Natural killer cell (primary cell): ENCODE data around the gene WASHC3. TPM values are rescaled to one million over a fixed set of nuclear protein-coding genes. Genes with fewer than 3 reads are reported as not detected.
A peak's percentile ranks its signal among the peaks of the same experiment; 100 is the strongest.

Experiments
- ATAC-seq, 3 donors: fragments of 150-1000 bp in 2 of 3; fragments of 200-7000 bp in 1 of 3; cut with Tn5 transposase; 1 replicate in 1 of 3; 2 replicates in 2 of 3; pipeline ENCODE4 v1.10.0; 2021; ENCODE audit warnings: mild to moderate bottlenecking in 2 of 3, moderate library complexity in 2 of 3
- DNase-seq, 2 donors: peaks; one replicate each; pipeline versions ENCODE4 v3.0.0 to v3.0.0-alpha.2; 2013 to 2021; ENCODE audit warnings: mixed read lengths in 1 of 2
- H3K27ac ChIP-seq: one replicate; pipeline ENCODE4 v1.5.1; 2013; ENCODE audit warnings: mild to moderate bottlenecking, low read length
- H3K27me3 ChIP-seq: one replicate; pipeline ENCODE4 v1.6.1; 2013; ENCODE audit warnings: low read length; ENCODE audit not compliant: control insufficient read depth, insufficient read depth
- H3K36me3 ChIP-seq: one replicate; pipeline ENCODE4 v1.6.1; 2013; ENCODE audit warnings: low read length; ENCODE audit not compliant: control insufficient read depth, insufficient read depth
- H3K4me1 ChIP-seq: one replicate; pipeline ENCODE4 v1.6.1; 2013; ENCODE audit warnings: low read length; ENCODE audit not compliant: control insufficient read depth, insufficient read depth
- H3K4me3 ChIP-seq: one replicate; pipeline ENCODE4 v1.5.1; 2013; ENCODE audit warnings: low read length
- H3K9me3 ChIP-seq: one replicate; pipeline ENCODE4 v1.6.1; 2013; ENCODE audit warnings: low read length; ENCODE audit not compliant: control insufficient read depth, insufficient read depth
- H3K27ac Mint-ChIP-seq, 2 donors: one replicate each; pipeline ENCODE4 v1.8.0; 2022; ENCODE audit warnings: mild to moderate bottlenecking in 2 of 2, mixed read lengths in 2 of 2, moderate library complexity in 1 of 2
- H3K27me3 Mint-ChIP-seq, 2 donors: one replicate each; pipeline ENCODE4 v1.8.0; 2022; ENCODE audit warnings: low read depth in 2 of 2, mixed read lengths in 2 of 2
- H3K36me3 Mint-ChIP-seq: one replicate; pipeline ENCODE4 v1.8.0; 2022; ENCODE audit warnings: mixed read lengths
- H3K4me1 Mint-ChIP-seq, 2 donors: one replicate each; pipeline ENCODE4 v1.8.0; 2022; ENCODE audit warnings: mixed read lengths in 2 of 2
- H3K4me3 Mint-ChIP-seq: one replicate; pipeline ENCODE4 v1.8.0; 2022; ENCODE audit warnings: mild to moderate bottlenecking, moderate library complexity, mixed read lengths
- H3K9me3 Mint-ChIP-seq, 2 donors: one replicate each; pipeline ENCODE4 v1.8.0; 2022; ENCODE audit warnings: mixed read lengths in 2 of 2
- WGBS: methylation state at CpG from one replicate; pipeline ENCODE4 v1.1.7; 2013; ENCODE audit warnings: missing lambda C conversion rate; ENCODE audit not compliant: insufficient coverage; 5-methylcytosine and 5-hydroxymethylcytosine counted together
- intact Hi-C: fragments of 100-400 bp; cut with micrococcal nuclease; formaldehyde crosslinking; loops from one replicate; pipeline ENCODE4 v1.14.2; 2022
- total RNA-seq, 4 donors: library from RNA; stranded (reverse); fragments of 120-200 nt in 1 of 4; gene quantifications; one replicate each; pipeline versions ENCODE4 v1.2.3 to v1.2.4, GENCODE V29; 2013 to 2022
- TF ChIP-seq, protein P1 (sequence below): fragments of 200-600 bp; IDR thresholded peaks from one replicate; pipeline ENCODE4 v1.8.0; 2022; ENCODE audit warnings: antibody characterized with exemption

WASHC3 gene
- total RNA-seq, 3 donors from 2014 or later (not counting 1 experiment from before 2014, with no cell fraction given), result 34.6 to 43.2 (median 41.4) TPM

- no peak overlapping the region for H3K4me3 Mint-ChIP-seq
- intact Hi-C loops, result no loop called here
- DNase-seq, result no peak
- peaks cover 5 to 18% of the 10 kb centered on the region in 2 donors for H3K27me3 Mint-ChIP-seq
- Histone ChIP-seq H3K4me1 (peaks cover 5% of the 10 kb centered on the region), H3K27me3 (no peaks in the 10 kb centered on the region), H3K9me3 (no peaks in the 10 kb centered on the region), H3K36me3 (no peaks in the 10 kb centered on the region), H3K27ac (no peak overlapping the region), H3K4me3 (no peak overlapping the region)
- ATAC-seq, result no peak
- no peaks in the 10 kb centered on the region for H3K36me3 Mint-ChIP-seq
- WGBS, result 100% methylated on average over 1 of the region's 1 CpG
- H3K4me1 Mint-ChIP-seq, result peaks cover 7 to 8% of the 10 kb centered on the region in 2 donors
- TF ChIP-seq, protein P1, sequence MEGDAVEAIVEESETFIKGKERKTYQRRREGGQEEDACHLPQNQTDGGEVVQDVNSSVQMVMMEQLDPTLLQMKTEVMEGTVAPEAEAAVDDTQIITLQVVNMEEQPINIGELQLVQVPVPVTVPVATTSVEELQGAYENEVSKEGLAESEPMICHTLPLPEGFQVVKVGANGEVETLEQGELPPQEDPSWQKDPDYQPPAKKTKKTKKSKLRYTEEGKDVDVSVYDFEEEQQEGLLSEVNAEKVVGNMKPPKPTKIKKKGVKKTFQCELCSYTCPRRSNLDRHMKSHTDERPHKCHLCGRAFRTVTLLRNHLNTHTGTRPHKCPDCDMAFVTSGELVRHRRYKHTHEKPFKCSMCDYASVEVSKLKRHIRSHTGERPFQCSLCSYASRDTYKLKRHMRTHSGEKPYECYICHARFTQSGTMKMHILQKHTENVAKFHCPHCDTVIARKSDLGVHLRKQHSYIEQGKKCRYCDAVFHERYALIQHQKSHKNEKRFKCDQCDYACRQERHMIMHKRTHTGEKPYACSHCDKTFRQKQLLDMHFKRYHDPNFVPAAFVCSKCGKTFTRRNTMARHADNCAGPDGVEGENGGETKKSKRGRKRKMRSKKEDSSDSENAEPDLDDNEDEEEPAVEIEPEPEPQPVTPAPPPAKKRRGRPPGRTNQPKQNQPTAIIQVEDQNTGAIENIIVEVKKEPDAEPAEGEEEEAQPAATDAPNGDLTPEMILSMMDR, result no peak
- peaks cover 0 to 2% of the 10 kb centered on the region in 2 donors for H3K9me3 Mint-ChIP-seq
- H3K27ac Mint-ChIP-seq, result no peak overlapping the region
Observed at GRCh38 chr12:101968770-101969169, 93.0 kb downstream of the WASHC3 start.

DNA sequence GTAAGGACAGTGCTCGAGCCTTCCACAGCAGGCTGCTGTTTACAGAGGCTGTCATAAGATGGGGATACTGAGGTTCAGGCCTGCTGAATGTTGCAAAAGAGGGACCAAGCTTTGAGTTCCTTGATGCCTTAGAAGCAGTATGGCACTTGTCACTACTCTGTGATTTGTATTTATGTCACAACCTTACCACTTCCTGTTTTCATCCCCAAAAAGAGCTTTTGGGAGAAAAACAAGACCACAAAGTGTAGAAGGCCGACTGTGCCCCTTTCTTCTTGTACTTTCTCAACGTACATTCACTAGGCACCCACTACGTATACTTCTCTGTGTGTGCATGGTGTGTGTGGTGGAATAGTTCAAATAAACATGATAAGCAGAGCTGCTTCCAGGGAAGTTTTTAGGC is 94.3 kb downstream of the WASHC3 start:
- Mint-ChIP-seq H3K27ac (no peak overlapping the region), H3K36me3 (no peaks in the 10 kb centered on the region), H3K9me3 (peaks cover 0 to 2% of the 10 kb centered on the region in 2 donors), H3K4me1 (peaks cover 7 to 8% of the 10 kb centered on the region in 2 donors), H3K4me3 (no peak overlapping the region), H3K27me3 (peaks cover 2 to 18% of the 10 kb centered on the region in 2 donors)
- TF ChIP-seq, protein P1, result no peak
- Histone ChIP-seq H3K27ac (no peak overlapping the region), H3K4me1 (peaks cover 5% of the 10 kb centered on the region), H3K4me3 (no peak overlapping the region), H3K27me3 (no peaks in the 10 kb centered on the region), H3K36me3 (no peaks in the 10 kb centered on the region), H3K9me3 (no peaks in the 10 kb centered on the region)
- 35% methylated on average over 3 of the region's 4 CpGs for WGBS
- DNase-seq (peak in 1 of 2 donors; percentile 29), ATAC-seq (peak in 1 of 3 donors; percentile 32)
- intact Hi-C loops, result no loop called here

GRCh38 chr12:101966496-101966895 is 95.3 kb downstream of the WASHC3 start:
- DNase-seq, result no peak
- Histone ChIP-seq H3K4me3 (no peak overlapping the region), H3K9me3 (no peaks in the 10 kb centered on the region), H3K4me1 (peaks cover 5% of the 10 kb centered on the region), H3K27ac (no peak overlapping the region), H3K27me3 (no peaks in the 10 kb centered on the region), H3K36me3 (no peaks in the 10 kb centered on the region)
- Mint-ChIP-seq H3K4me3 (no peak overlapping the region), H3K9me3 (peaks cover 0 to 2% of the 10 kb centered on the region in 2 donors), H3K4me1 (peaks cover 7 to 8% of the 10 kb centered on the region in 2 donors), H3K36me3 (no peaks in the 10 kb centered on the region), H3K27ac (no peak overlapping the region), H3K27me3 (peaks cover 0 to 13% of the 10 kb centered on the region in 2 donors)
- no peak for ATAC-seq
- WGBS, result no CpG with 5 or more reads among the region's 1 CpG
- TF ChIP-seq, protein P1, result no peak
- intact Hi-C loops, result no loop called here

- ATAC-seq, result no peak
- 4% methylated on average over 1 of the region's 1 CpG for WGBS
- peaks cover 5% of the 10 kb centered on the region for H3K4me1 ChIP-seq
Observed at GRCh38 chr12:101963697-101964096, 98.1 kb downstream of the WASHC3 start.

More at GRCh38 chr12:101963697-101964096, 98.1 kb downstream of the WASHC3 start:
- Mint-ChIP-seq H3K9me3 (no peaks in the 10 kb centered on the region), H3K36me3 (no peaks in the 10 kb centered on the region), H3K27ac (no peak overlapping the region), H3K4me1 (peaks cover 7 to 8% of the 10 kb centered on the region in 2 donors), H3K27me3 (no peaks in the 10 kb centered on the region), H3K4me3 (no peak overlapping the region)
- TF ChIP-seq, protein P1, result no peak
- H3K4me3 ChIP-seq, result no peak overlapping the region
- no peak for DNase-seq
- H3K9me3 ChIP-seq, result no peaks in the 10 kb centered on the region
- H3K27me3 ChIP-seq, result no peaks in the 10 kb centered on the region
- intact Hi-C loops, result no loop called here
- no peaks in the 10 kb centered on the region for H3K36me3 ChIP-seq
- H3K27ac ChIP-seq, result no peak overlapping the region
